Stimulated activated CD4-positive, alpha-beta T cell treated with anti-CD3 and anti-CD28 coated beads, Interleukin-15, amount 100 ng/mL, for 1 hour (primary cell): ENCODE data around the gene RELB.
"Not testable (repeated sequence)": the region's sequence is repeated elsewhere in the genome, so short reads cannot be mapped to it uniquely, and the experiment has no call there.

Experiments used
- DNase-seq, 2 donors: peaks; one replicate each; pipeline ENCODE4 v3.0.0-alpha.2; 2020; ENCODE audit warnings: low read depth in 1 of 2, low spot score in 1 of 2

Gene RELB

GRCh38 chr19:45001087-45001739, at the start of gene RELB:
TSS of gene RELB (plus strand) at chr19:45001464. CDS start at chr19:45001580, 116 bp downstream.
- DNase-seq: peak; percentile 95 to 99

GRCh38 chr19:44954278-44954648, 47.0 kb upstream of the RELB start:
- no peak for DNase-seq

- peak; percentile 92 to 96 for DNase-seq
These were observed 46.4 kb upstream of the RELB start, which contains the start of gene CLPTM1 for GRCh38 chr19:44954649-44955504. TSS of gene CLPTM1 (plus strand) at chr19:44955380. CDS start at chr19:44955396, 16 bp downstream.

- DNase-seq: no peak
These were observed 45.5 kb upstream of the RELB start for GRCh38 chr19:44955505-44956439.

GRCh38 chr19:44957526-44957925, 43.7 kb upstream of the RELB start:
- DNase-seq: no peak

- no peak for DNase-seq
These were observed 43.2 kb upstream of the RELB start for GRCh38 chr19:44958090-44958489.

GRCh38 chr19:44959691-44960090, 41.6 kb upstream of the RELB start:
- no peak for DNase-seq

- DNase-seq: no peak
These were observed 40.1 kb upstream of the RELB start for GRCh38 chr19:44960906-44961728.

GRCh38 chr19:44961821-44962220, 39.4 kb upstream of the RELB start:
- DNase-seq: no peak

- no peak for DNase-seq
These were observed 33.1 kb upstream of the RELB start for GRCh38 chr19:44968118-44968517.

- no peak for DNase-seq
These were observed 32.6 kb upstream of the RELB start for GRCh38 chr19:44968670-44969069.

- no peak for DNase-seq
These were observed 31.8 kb upstream of the RELB start for GRCh38 chr19:44969437-44969836.

- DNase-seq: not testable (repeated sequence)
These were observed 29.8 kb upstream of the RELB start for GRCh38 chr19:44971451-44971850.

GRCh38 chr19:44972802-44973201, 28.5 kb upstream of the RELB start:
- DNase-seq: no peak

- DNase-seq: no peak
These were observed 27.1 kb upstream of the RELB start for GRCh38 chr19:44973982-44974735.

- no peak for DNase-seq
These were observed 26.4 kb upstream of the RELB start for GRCh38 chr19:44974857-44975256.

- DNase-seq: no peak
These were observed 25.8 kb upstream of the RELB start for GRCh38 chr19:44975444-44975843.

GRCh38 chr19:44984005-44984404, 17.3 kb upstream of the RELB start:
- DNase-seq: no peak

- no peak for DNase-seq
These were observed 15.8 kb upstream of the RELB start for GRCh38 chr19:44985445-44985844.

GRCh38 chr19:44986389-44986788, 14.9 kb upstream of the RELB start:
- DNase-seq: no peak
